BJ (cell line): ENCODE measurements around the gene MAPK11. TPM values are rescaled to one million over a fixed set of nuclear protein-coding genes. Genes with fewer than 3 reads are reported as not detected.

Experiments
- CTCF ChIA-PET: fragments of 350-600 bp; formaldehyde crosslinking; extraction: SDS; loops from one replicate; lab custom pipeline; 2021; ENCODE audit warnings: antibody characterized with exemption, inconsistent platforms; lab: Yijun Ruan, JAX
- POLR2A ChIA-PET: fragments of 300-600 bp; sonication (Branson Sonifier 250); formaldehyde crosslinking; extraction: SDS; loops from one replicate; lab custom pipeline; 2021; ENCODE audit warnings: antibody characterized with exemption; lab: Charles Lee
- DNase-seq: peaks from one replicate; pipeline ENCODE4 v3.0.0-alpha.2; 2011; ENCODE audit warnings: low read depth
- H3K27me3 ChIP-seq: 2 replicates; pipeline ENCODE4 v1.6.0; 2011; ENCODE audit warnings: low read length; ENCODE audit not compliant: control insufficient read depth, insufficient read depth
- H3K36me3 ChIP-seq: 2 replicates; pipeline ENCODE4 v1.5.1; 2011; ENCODE audit warnings: low read length; ENCODE audit not compliant: control insufficient read depth, insufficient read depth
- H3K4me3 ChIP-seq: 2 replicates; pipeline ENCODE4 v1.5.1; 2011; ENCODE audit warnings: low read depth, mild to moderate bottlenecking, control low read depth, low read length
- CTCF ChIP-seq: IDR thresholded peaks from 2 replicates; pipeline ENCODE4 v1.5.1; 2011; ENCODE audit warnings: low read depth, mild to moderate bottlenecking, control low read depth, inconsistent platforms, low read length, moderate library complexity; ENCODE audit not compliant: insufficient read depth
- polyA plus RNA-seq: library from polyadenylated mRNA; depleted of rRNA; stranded (reverse); fragments of >200 nt; gene quantifications from 2 replicates; pipeline ENCODE4 v1.2.3, GENCODE V29; 2011

Gene MAPK11
- polyA plus RNA-seq, 1 experiment = 19.6 TPM

DNA sequence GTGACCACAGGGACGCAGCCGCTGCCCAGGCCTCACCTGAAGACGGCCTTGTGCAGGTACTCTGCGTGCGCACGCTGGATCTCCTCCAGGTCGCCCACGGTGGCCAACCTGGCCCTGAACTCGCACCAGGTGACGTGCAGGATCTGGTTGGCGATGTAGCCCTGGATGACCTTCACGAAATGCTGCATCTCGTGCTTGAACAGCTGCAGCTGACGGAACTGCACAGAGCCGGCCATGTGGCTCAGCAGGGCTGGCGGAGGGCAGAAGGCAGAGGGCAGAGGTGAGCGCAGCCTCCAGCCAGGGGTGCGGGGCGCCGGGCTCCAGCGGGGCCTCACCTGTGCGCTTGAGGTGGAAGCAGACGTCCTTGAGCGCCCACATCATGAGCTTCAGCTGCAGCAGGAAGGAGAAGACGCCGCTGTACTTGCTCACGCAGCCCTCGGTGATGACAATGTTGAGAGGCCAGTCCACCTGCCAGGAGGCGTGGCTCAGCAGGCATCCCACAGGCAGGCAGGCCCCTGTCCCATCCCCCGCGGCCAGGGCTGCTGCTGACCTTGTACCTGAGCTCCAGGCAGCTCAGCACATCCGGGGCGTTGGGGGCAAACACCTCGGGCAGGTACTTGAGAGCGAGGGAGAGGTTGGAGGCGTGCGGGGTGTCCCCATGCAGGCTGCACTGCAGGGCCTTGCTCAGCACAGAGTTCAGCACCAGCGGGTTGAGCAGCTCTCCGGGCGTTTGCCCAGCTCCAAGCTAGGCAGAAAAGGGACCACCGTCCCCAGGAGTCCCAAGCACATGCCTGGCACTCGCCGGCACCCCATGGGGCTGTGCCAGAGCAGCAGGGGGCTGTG lies 51.8 kb downstream of the MAPK11 start:
- POLR2A ChIA-PET = no interaction called here
- no peak for DNase-seq
- H3K36me3 ChIP-seq = peaks cover 58% of the 10 kb centered on the region
- CTCF ChIA-PET = interaction anchor here (0.6 to 0.9 kb wide), 3 partner anchors 10 to 290 kb away, joined by 3 to 4 read pairs (median 3); no protein-coding TSS in a partner anchor
- no peak overlapping the region for H3K4me3 ChIP-seq
- TF ChIP-seq CTCF = no peak
- no peaks in the 10 kb centered on the region for H3K27me3 ChIP-seq

- Histone ChIP-seq H3K27me3 (no peaks in the 10 kb centered on the region), H3K4me3 (no peak overlapping the region), H3K36me3 (peaks cover 56% of the 10 kb centered on the region)
- CTCF ChIA-PET = interaction anchor here (0.6 to 2.9 kb wide), 2 partner anchors 11 to 20 kb away, joined by 3 to 10 read pairs; no protein-coding TSS in a partner anchor
- no peak for DNase-seq
- POLR2A ChIA-PET = no interaction called here
- no peak for TF ChIP-seq CTCF
These were observed 52.5 kb downstream of the MAPK11 start for GRCh38 chr22:50217543-50218152.

DNA sequence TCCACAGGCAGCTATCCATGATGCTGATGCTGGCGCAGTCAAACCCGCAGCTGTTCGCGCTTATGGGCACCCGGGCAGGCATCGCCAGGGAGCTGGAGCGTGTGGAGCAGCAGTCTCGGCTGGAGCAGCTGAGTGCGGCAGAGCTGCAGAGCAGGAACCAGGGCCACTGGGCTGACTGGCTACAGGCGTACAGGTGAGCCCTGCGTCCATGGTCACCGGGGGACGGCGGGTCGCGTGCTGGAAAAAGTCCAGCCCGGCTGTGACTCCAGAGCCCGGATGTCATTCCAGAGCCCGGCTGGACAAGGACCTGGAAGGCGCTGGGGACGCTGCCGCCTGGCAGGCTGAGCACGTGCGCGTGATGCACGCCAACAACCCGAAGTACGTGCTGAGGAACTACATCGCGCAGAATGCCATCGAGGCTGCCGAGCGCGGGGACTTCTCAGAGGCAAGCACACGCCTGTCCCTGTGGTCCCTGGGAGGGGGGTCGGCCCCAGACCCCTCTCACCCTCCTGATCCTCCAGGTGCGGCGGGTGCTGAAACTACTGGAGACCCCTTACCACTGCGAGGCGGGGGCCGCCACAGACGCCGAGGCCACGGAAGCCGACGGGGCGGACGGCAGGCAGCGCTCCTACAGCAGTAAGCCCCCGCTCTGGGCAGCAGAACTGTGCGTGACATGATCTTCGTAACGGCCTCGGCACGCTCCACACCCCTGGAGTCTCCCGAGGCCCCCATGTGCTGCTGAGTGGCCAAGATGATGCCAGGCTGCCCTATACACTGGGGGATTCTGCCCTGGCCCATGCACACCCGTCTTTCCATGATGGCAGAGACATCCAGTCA lies 53.3 kb downstream of the MAPK11 start:
- no peak overlapping the region for H3K4me3 ChIP-seq
- POLR2A ChIA-PET = no interaction called here
- DNase-seq = no peak
- peaks cover 54% of the 10 kb centered on the region for H3K36me3 ChIP-seq
- CTCF ChIA-PET = interaction anchor here (2.9 kb wide), 1 partner anchor 11 kb away, joined by 10 read pairs; no protein-coding TSS in a partner anchor
- no peaks in the 10 kb centered on the region for H3K27me3 ChIP-seq
- TF ChIP-seq CTCF = no peak

GRCh38 chr22:50216055-50216683 lies 54.0 kb downstream of the MAPK11 start:
- no peak for DNase-seq
- no peak for TF ChIP-seq CTCF
- POLR2A ChIA-PET = no interaction called here
- Histone ChIP-seq H3K27me3 (no peaks in the 10 kb centered on the region), H3K4me3 (no peak overlapping the region), H3K36me3 (peaks cover 53% of the 10 kb centered on the region)
- CTCF ChIA-PET = interaction anchor here (0.7 to 2.9 kb wide), 3 partner anchors 8 to 20 kb away, joined by 3 to 10 read pairs (median 3); no protein-coding TSS in a partner anchor
